GM18511 (cell line): Measurements from ENCODE around the gene PYDC1.
"Not testable (repeated sequence)": the region's sequence is repeated elsewhere in the genome, so short reads cannot be mapped to it uniquely, and the experiment has no call there.

Experiments used
- ATAC-seq: cut with Tn5 transposase; IDR thresholded peaks from one replicate; pipeline ENCODE4 v1.9.1; 2021; ENCODE audit warnings: mild to moderate bottlenecking, moderate library complexity; ENCODE audit not compliant: unreplicated experiment

PYDC1 gene

GRCh38 chr16:31223044-31223443 lies 6.1 kb upstream of the PYDC1 start:
- no peak for ATAC-seq

DNA sequence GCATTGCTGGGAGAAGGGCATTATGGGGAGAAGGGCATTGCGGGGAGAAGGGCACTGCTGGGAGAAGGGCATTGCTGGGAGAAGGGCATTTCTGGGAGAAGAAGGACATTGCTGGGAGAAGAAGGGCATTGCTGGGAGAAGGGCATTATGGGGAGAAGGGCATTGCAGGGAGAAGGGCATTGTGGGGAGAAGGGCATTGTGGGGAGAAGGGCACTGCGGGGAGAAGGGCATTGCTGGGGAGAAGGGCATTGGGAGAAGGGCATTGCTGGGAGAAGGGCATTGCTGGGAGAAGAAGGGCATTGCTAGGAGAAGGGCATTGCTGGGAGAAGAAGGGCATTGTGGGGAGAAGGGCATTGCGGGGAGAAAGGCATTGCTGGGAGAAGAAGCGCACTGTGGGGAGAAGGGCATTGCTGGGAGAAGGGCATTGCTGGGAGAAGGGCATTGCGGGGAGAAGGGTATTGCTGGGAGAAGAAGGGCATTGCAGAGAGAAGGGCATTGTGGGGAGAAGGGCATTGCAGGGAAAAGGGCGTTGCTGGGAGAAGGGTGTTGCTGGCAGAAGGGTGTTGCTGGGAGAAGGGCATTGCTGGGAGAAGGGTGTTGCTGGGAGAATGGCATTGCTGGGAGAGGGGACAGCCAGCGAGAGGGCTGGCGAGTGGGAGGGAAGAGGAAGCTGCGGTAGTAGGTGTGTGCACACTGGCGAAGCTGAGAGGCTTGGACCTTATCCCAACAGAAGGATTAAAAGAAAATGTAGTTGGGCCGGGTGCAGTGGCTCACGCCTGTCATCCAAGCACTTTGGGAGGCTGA lies 4.6 kb upstream of the PYDC1 start:
- no peak for ATAC-seq

DNA sequence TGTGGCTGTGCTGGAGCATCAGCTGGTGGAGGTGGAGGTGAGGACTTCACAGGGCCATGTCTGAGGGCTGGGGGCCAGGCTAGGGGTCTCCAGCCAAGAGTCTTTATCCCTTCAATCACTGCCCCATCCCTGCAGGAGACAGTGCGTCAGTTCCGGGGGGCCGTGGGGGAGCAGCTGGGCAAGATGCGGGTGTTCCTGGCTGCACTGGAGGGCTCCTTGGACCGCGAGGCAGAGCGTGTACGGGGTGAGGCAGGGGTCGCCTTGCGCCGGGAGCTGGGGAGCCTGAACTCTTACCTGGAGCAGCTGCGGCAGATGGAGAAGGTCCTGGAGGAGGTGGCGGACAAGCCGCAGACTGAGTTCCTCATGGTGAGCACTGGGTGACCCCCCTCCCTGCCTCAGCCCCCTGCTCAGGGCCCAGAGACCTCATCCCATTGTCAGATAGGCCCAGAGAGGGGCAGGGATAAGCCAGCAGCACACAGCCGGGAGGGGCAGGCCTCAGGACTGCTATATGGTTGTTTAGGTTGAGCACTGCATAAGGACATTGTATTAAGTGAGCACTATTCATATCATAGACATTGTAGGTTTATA lies 2.3 kb upstream of the PYDC1 start:
- ATAC-seq: no peak

DNA sequence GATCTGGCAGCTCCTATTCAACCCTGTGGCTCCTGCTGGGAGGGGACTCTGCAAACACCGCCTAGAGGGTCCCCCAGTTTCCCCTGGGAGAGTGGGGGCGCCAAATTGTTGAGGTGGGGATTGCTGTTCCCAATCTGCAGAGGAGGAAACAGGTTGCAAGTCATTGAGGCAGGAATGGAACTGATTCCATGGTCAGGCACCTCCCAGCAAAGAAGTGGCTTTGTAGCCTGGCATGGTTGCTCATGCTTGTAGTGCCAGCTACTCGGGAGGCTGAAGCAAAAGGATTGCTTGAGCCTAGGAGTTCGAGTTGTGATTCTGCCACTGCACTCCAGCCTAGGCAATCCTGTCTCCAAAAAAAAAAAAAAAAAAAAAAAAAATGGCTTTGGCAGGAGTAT lies 198 bp upstream of the PYDC1 start:
- no peak for ATAC-seq

DNA sequence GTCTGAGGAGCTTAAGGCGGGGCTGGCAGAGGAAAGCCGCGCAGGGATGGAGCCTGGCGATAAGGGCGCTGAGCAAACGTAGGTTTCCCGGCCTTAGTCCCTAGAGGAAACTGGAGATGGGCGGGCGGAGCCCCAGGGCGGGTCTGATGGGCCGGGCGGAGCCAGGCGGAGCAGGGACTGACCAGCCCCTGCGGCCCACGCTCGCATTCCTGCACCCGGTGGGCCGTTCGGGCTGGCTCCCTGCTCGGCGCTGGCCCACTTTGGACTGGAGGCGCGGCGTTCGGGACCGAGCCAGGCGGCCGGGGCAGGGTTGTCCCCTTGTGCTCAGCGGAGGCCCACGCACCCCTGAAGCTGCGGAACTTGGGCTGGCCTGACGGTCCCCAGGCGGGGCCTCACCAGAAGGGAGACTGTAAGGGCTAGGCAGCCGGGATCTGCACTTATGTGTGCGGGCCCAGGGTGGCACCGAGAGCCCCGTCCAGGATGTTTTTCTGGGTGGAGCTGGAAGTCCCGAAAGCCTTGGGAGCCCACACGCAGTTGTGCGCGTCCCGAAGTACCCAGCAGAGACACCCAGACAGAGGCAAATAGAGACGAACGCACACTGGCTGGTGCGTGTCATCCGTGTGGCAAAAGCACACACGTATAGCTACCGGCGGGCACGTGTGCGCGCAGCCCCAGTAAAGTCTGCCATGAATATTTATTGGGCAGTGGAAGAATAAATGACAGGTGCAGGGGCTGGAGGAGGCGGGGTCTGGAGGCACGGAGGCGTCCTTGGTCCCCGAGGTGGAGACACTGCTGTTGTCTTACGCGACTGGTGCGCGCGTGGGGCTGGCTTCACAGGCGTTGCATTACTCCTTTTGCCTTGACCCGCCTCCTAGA lies 1.4 kb downstream of the PYDC1 start:
- no peak for ATAC-seq

DNA sequence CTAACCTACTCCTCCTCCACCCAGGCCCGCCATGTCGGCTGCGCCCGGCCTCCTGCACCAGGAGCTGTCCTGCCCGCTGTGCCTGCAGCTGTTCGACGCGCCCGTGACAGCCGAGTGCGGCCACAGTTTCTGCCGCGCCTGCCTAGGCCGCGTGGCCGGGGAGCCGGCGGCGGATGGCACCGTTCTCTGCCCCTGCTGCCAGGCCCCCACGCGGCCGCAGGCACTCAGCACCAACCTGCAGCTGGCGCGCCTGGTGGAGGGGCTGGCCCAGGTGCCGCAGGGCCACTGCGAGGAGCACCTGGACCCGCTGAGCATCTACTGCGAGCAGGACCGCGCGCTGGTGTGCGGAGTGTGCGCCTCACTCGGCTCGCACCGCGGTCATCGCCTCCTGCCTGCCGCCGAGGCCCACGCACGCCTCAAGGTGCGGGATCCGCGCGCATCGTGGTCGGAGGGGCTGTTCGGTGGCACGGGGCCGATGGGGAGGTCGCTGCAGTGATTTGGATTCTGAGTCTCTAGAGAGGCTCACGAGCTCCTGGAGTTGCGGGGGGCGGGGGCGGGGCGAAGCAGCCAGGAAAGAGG lies 2.1 kb downstream of the PYDC1 start:
- ATAC-seq: no peak

DNA sequence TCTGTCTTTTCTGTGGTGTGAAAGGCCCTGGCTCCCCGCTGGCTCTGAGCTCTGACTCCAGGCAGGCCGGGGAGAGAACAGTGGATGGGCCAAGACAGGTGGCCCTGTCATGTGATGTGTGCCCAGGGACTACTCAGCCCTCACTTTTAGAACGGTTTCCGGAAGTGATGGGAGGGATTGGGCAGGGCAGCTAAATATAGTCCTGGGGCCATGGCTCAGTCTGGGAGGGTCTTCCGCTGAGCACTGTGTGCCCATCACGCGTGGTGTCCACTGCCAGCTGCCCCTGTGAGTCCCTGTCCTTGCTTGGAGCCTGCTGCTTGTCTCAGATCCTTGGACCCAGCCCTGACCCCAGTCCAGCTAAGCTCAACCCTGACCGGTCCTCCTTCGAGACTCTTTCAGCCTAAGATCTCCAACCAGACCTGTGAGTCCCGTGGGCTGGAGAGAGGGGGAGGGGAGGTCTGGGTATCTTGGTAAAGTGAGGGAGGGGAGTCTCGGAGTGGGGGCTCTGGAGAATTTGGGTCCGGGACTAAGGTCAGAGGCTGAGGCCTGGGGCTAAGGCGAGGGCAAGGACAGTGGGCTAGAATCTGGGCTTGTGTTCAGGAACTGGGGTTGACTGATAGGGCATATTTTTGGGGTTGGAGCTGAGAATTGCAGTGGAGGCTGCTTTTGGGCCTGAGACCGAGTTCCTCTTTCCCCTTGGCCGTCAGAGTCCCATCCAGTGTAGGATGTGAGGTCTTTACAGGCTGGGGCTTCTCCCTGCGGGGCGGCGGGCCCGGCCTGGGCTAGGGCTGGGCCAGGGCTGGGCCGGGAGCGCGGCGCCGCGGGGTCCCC lies 2.8 kb downstream of the PYDC1 start, which contains the start of gene TRIM72:
TRIM72 (plus strand) TSS at position 243 of the 831 bp plus-strand sequence. CDS start 620 bp downstream, outside the sequence.
- no peak for ATAC-seq

DNA sequence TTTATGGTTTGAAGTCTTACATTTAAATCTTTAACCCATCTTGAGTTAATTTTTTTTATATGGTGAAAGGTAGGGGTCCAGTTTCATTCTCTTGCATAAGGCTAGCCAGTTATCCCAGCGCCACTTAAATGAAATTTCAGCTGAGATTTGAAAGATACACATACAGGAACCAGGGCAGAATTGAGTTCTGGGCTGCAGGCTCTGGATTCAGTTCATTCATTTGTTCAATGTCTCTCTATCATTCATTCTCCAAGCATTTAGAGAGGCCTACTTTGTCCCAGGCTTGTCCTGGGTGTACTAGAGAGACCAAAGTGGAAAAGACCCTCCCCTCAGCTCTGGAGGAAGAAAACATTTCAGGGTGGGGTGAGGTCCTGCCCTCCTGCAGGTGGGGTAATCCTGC lies 3.6 kb downstream of the PYDC1 start:
- no peak for ATAC-seq

DNA sequence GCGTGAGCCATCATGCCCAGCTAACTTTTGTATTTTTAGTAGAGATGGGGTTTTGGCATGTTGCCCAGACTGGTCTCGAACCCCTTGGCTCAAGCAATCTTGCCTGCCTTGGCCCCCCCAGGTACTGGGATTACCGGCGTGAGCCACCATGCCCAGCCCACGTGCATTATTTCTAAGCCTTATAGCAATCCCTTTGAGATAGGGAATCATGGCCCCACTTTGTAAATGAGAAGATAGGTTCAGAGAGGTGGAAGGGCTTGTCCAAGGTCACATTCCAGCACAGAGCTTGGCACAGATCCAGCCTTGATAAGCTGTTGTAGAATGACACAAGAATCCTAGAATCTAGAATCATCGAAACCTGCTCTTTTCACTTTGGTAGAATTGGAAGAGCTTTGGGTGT lies 10.2 kb downstream of the PYDC1 start:
- no peak for ATAC-seq

DNA sequence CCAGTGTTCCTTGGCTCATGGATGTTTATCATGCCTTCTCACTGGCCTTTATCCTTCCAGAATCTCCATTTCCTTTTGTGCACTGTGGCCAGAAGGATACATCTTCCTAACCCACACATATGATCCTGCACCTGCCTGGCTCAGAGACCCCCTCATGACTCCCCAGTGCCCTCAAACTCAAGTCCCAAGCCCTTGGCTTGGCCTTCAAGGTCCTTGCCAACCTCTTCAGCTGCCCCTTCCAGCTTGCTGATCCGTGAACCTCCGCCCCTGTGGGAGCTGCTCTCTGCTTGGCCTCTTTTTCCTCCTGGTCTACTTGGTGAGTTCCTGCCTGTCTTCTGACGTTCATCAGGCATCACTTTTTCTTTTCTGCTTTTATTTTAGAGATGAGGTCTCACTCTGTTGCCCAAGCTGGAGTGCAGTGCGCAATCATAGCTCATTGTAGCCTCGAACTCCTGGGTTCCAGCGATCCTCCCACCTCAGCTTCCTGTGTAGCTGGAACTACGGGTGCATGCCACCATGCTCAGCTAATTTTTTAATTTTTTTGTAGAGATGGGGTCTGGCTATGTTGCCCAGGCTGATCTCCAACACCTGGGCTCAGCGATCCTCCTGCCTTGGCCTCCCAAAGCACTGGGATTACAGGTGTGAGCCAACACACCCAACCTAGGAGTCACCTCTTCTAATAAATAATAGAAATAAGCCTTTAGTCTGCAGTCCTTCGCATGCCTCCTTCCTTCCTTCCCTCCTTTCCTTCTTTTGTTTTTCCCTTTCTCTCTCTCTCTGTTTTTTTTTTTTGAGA lies 11.9 kb downstream of the PYDC1 start:
- no peak for ATAC-seq

GRCh38 chr16:31202414-31203375 lies 14.2 kb downstream of the PYDC1 start, which contains the start of gene PYCARD:
PYCARD (minus strand) TSS chr16:31202760; CDS start chr16:31202690, 70 bp downstream.
- peak; percentile 50 for ATAC-seq

GRCh38 chr16:31201582-31202413 lies 15.1 kb downstream of the PYDC1 start:
- peak; percentile 70 for ATAC-seq

DNA sequence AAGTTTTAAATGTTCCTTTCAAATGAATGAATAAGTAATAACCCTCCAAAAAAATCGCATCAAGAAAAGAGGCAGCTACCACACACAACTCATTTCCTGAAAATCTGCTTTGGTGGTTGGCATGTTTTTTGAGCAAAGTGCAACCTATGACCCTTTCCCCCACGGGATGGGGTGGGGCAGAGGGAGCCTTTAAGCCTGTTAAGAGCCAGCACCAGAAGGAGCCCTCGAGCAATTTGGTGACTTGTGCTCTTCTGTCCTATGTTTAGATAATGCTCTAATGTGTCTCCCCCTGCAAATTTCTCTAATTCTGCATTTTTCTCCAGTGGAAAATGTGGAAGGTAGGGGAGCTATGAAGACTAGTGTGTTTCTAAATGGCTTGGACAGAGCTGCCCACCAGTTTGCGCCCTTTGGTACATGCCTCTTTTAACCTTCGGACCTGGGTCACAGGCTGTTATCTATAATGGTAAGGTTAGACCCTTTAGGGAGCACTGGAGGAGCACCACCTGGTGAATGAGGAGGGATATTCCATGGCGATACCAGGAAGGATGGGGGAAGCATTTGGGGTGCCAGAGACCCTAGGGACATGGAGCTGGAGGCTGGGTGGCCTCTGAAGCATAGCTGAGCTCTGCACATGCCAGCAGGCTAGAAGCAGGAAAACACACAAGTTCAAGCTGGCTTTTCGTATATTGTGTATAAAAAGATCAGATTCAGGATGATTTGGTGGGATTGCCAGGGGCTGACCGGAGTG lies 15.9 kb downstream of the PYDC1 start:
- ATAC-seq: no peak

- not testable (repeated sequence) for ATAC-seq
Observed at GRCh38 chr16:31200111-31200510, 16.8 kb downstream of the PYDC1 start.

DNA sequence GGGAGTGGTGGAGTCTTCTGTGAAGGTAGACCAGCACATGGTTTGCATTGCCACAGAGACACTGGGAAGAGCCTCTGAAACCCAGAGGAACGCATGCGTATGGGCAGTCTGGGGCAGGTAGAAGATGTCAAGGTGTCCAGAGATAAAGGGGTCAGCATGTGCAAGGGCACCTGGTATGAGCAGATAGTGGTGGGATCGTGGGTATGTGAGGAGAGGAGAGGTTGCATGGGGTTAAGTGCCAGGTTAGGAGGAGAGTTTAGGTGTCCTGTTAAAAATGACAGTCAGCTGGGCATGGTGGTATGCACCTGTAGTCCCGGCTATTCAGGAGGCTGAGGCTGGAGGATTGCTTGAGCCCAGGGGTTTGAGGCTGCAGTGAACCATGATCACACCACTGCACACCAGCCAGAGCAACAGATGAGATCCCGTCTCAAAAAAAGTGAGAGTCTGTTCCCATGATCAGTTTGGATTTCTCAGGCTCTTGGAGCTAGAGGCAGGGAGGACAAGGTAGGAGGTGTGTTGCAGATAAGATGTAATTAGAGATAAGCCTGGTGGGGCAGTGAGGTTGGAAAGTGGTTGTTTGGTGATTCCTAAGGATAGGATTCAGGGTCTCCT lies 17.4 kb downstream of the PYDC1 start:
- no peak for ATAC-seq

- no peak for ATAC-seq
Observed at GRCh38 chr16:31198207-31198882, 18.6 kb downstream of the PYDC1 start.
